ENCODE data around the gene IKBKE.

IKBKE gene

GRCh38 chr1:206486995-206487788 lies 16.9 kb downstream of the IKBKE start:
- TF ChIP-seq CTCF (IDR thresholded peaks at IDR 0.05), result no peak

- no peak for TF ChIP-seq CTCF (IDR thresholded peaks at IDR 0.05)
Observed at GRCh38 chr1:206487970-206488369, 17.7 kb downstream of the IKBKE start.

GRCh38 chr1:206488466-206488865 lies 18.2 kb downstream of the IKBKE start:
- no peak for TF ChIP-seq CTCF (IDR thresholded peaks at IDR 0.05)

- peak; percentile 99 for TF ChIP-seq CTCF (IDR thresholded peaks at IDR 0.05)
Observed at GRCh38 chr1:206489980-206490770, 19.9 kb downstream of the IKBKE start.

GRCh38 chr1:206490771-206491405 lies 20.6 kb downstream of the IKBKE start:
- TF ChIP-seq CTCF (IDR thresholded peaks at IDR 0.05), result no peak

- no peak for TF ChIP-seq CTCF (IDR thresholded peaks at IDR 0.05)
Observed at GRCh38 chr1:206491616-206492015, 21.3 kb downstream of the IKBKE start.

- TF ChIP-seq CTCF (IDR thresholded peaks at IDR 0.05), result no peak
Observed at GRCh38 chr1:206492589-206492988, 22.3 kb downstream of the IKBKE start.

Data from LNCAP (cell line).